ENCODE measurements around the gene ZNF212.
A peak's percentile ranks its signal among the peaks of the same experiment; 100 is the strongest.
"Not testable (repeated sequence)": the region's sequence is repeated elsewhere in the genome, so short reads cannot be mapped to it uniquely, and the experiment has no call there.

The ZNF212 gene

GRCh38 chr7:149252378-149252777 lies 12.9 kb downstream of the ZNF212 start:
- no peak for DNase-seq (ENCODE audit: low read depth, low spot score)

DNA sequence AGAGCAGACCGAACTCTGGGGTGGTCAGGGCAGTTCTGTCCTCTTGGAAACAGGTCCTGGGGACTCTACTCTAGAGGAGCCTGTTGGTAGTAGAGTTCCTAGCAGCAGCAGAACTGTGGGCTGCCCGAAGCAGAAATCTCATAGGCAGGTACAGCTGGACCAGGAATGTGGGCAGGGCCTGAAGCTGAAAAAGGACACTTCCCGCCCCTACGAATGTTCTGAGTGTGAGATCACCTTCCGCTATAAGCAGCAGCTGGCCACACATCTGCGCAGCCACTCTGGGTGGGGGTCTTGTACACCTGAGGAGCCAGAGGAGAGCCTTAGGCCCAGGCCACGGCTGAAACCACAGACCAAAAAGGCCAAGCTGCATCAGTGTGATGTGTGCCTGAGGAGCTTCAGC lies 14.2 kb downstream of the ZNF212 start:
- no peak for DNase-seq (ENCODE audit: low read depth, low spot score)

GRCh38 chr7:149254181-149254858 lies 14.9 kb downstream of the ZNF212 start:
- DNase-seq (ENCODE audit: low read depth, low spot score), result no peak

DNA sequence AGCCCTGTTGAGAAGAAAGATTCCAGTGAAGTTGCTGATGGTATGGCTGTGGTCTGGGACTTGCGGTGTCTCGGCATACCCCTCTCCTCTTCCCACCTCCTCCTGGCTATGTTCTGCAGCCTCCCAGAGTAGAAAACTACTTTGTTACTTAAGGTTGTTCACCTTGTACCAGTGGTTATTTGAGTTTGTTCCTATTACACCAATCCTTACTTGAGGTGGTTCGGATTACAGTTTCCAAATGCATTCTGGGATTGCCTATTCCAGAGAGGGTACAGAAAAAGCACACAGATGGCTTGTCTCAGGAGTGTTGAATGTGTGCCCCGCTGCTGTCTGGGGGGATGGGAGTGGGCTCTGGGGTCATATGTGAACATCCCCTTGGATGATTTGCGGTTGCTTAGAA lies 15.7 kb downstream of the ZNF212 start:
- no peak for DNase-seq (ENCODE audit: low read depth, low spot score)

GRCh38 chr7:149256568-149256967 lies 17.1 kb downstream of the ZNF212 start:
- DNase-seq (ENCODE audit: low read depth, low spot score), result no peak

DNA sequence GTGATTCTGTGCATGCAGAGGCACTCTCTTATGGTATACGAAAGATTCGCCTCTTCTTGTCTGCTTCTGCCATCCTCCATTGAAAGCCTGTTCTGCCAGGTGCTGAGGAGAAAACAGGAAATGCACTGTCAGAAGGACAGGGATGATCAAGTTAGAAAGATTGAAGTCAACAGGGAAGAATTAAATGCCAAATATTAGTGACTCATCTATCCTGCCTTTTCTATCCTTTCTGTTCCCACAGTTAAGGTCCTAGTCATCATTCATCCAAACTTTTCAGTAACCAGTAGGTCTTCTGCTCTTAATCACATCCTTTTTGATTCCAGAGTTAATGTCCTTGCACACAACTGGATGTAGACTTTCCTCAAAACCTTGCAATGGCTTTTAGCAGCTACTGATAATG lies 17.7 kb downstream of the ZNF212 start:
- no peak for DNase-seq (ENCODE audit: low read depth, low spot score)

DNA sequence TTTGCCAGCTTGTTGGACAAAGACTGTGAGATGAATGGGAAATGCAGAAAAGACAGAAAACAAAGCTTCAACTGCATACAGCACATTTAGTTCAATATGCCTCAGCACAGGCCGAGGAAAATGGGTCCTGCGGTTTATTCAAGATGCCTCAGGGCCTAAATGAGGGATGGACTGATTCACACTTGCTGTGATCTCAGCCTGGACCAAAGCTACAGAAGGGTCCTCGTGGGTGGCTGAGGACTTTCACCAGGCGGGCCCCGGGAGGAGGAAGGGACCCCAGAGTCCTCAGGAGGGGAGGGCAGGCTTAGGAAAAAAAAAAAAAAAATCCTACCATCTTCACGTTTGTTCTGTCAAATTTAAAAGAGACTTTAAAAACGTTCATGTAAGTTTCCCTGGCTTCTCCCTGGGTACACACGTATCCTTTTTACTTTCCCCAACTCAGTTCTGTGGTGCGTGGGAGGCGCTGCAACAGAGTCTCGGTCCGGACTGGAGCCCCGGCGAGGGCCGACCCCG lies 21.9 kb downstream of the ZNF212 start:
- no peak for DNase-seq (ENCODE audit: low read depth, low spot score)

DNA sequence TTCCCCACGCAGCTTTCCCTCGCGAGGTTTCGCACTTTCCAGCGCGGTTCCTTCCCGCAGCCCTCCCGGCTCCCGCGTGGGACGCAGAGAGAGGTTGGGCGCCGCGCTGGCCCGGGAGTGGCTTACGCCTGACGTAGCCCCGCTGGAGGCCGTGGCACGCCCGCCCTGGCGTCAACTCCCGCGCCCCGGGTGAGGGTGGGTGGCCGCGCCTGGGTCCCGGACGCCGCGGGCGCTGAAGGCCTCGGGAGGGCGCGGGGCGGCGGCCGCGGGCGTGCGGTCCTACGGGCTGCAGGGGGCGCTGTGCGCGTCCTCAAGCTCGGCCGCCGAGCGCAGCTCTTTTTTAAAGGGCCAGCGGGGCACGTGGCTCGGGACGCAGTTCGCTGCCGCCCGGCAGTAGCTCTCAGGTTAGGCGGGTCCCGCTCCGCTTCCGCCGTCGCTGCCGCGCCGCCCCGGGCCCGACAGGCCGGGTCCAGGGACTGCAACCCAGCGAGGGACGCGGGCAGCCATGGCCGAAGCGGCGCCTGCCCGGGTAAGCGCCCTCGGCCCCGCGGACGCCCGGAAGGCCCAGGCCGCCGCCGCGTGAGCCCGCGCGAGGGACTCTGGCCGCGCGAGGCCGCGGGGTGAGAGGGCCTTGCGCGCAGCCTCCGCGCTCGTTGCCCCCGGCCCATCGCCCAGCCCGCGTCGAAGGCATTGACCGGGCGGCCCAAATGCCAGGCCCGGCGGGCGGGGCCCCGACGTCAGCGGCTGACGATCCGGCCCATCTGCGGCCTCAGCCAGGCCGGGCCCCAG lies 22.6 kb downstream of the ZNF212 start, which contains the start of gene ZNF783:
Gene ZNF783, plus strand, starts transcription at position 368 of the 789 bp plus-strand sequence. Its CDS starts 138 bp downstream, at position 506.
- DNase-seq (ENCODE audit: low read depth, low spot score), result peak; percentile 43

GRCh38 chr7:149266451-149266850 lies 27.0 kb downstream of the ZNF212 start:
- no peak for DNase-seq (ENCODE audit: low read depth, low spot score)

DNA sequence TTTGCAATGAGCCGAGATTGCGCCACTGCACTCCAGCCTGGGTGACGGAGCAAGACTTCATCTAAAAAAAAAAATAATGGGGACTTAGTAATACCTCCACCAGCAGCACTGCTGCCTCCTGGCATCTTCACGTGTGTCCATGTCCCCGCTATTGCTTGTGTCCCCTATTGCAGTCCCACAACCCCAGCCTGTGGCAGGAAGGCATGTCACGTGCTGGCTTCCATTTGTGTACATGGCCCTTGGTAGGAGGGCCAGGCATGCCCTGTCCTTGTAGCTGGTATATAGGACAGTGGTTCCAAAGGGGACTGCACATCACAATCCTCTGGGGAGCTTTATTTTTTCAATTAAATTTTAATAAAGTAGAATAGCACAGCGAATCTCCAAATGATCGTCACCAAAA lies 28.3 kb downstream of the ZNF212 start:
- no peak for DNase-seq (ENCODE audit: low read depth, low spot score)

- not testable (repeated sequence) for DNase-seq (ENCODE audit: low read depth, low spot score)
These were observed 35.0 kb downstream of the ZNF212 start for GRCh38 chr7:149274424-149274823.

GRCh38 chr7:149277871-149278270 lies 38.4 kb downstream of the ZNF212 start:
- no peak for DNase-seq (ENCODE audit: low read depth, low spot score)

DNA sequence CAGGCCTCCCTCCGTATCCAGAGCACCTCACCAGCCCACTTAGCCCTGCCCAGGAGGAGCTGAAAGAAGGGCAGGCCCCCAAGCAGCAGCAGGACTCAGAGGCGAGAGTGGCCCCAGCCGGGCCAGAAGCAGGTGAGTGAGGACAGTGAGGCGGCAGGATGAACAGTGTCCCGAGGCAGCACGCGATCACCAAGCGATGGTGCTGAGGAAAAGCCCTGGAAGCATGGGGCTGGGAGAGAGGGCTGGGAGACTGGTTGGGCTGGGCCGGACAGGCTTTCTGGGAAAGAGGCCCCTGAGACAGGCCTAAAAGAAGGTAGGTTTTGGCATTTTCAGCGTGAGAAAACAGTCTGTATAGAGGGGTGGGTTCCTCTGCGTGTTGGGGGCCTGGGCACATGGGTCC lies 38.9 kb downstream of the ZNF212 start:
- no peak for DNase-seq (ENCODE audit: low read depth, low spot score)

DNA sequence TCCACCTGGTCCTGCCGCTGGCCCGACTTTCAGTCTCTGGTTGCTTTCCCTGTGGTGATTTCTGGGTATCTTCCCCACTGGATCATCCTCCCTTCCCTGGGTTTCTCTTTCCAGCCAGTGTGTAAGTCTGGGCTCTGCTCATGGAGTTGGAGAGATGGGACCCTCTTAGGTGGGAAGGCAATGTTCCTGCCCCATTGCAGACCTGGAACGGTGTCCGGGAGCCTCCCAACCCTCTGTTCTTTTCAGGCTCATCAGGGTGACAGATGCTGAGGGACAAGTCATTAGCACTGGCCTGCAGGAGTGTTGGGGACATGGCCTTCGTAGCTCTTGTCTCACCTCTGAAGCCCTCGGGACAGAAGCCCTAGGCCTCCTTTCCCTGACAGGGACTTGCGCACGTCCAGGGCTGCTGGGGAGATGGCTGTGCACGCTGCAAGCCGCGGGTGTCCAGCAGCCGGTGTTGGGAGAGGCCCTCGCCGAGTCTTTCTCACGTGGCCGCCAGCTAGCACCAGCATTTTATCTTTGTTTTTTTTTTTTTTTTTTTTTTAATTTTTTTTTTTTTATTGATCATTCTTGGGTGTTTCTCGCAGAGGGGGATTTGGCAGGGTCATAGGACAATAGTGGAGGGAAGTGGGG lies 39.8 kb downstream of the ZNF212 start:
- no peak for DNase-seq (ENCODE audit: low read depth, low spot score)

GRCh38 chr7:149280151-149280550 lies 40.7 kb downstream of the ZNF212 start:
- DNase-seq (ENCODE audit: low read depth, low spot score), result no peak

- no peak for DNase-seq (ENCODE audit: low read depth, low spot score)
These were observed 41.4 kb downstream of the ZNF212 start for GRCh38 chr7:149280661-149281507.

- DNase-seq (ENCODE audit: low read depth, low spot score), result no peak
These were observed 42.3 kb downstream of the ZNF212 start for GRCh38 chr7:149281508-149282330.

GRCh38 chr7:149282331-149282655 lies 42.8 kb downstream of the ZNF212 start:
- DNase-seq (ENCODE audit: low read depth, low spot score), result no peak

DNA sequence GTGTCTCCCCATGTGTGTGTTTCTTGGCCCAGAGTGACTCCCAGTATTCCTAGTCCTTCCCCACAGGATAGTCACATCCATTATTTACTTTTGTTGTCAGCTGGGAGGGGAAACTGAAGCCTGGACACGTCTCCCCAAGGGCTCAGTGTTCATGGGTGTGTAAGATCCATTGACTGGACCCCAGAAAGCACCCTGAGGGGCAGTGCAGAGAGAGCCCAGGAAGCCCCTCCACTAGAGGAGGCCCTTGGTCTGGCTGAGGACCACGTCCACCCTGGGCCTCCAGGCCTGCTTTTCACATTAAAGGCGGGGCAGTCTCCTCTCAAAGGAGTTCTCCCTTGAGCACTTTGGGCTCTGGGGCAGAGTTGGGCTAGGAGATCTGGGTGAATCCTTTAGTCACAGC lies 43.9 kb downstream of the ZNF212 start:
- no peak for DNase-seq (ENCODE audit: low read depth, low spot score)

DNA sequence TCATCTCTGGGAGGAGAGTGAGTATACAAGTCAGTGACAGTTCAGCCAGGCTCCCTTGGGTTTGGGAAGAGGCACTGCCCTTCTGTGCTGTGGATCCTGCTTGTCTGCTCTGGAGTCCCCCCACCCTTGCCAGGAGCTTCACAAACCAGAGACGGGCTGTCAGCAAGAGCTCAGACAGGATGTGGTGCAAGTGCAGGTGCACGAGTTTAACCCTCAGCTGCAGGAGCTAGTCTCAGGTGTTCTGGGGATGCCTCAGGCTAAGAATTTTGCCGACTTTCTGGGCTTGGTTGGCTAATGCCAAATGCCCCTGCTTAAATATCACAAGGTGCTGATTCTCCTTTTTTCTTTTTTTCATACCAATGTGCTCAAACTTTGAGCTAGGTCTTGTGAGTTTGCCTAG lies 44.9 kb downstream of the ZNF212 start:
- DNase-seq (ENCODE audit: low read depth, low spot score), result no peak

Data from brain pericyte (primary cell).